Kidney tubule cell (primary cell): ENCODE results near the gene CFAP54.

Experiments
- DNase-seq: peaks from one replicate; pipeline ENCODE4 v3.0.0-alpha.2; 2018; ENCODE audit warnings: low spot score

Gene CFAP54

GRCh38 chr12:96892104-96892503 is 402.7 kb downstream of the CFAP54 start:
- DNase-seq = no peak

GRCh38 chr12:96897421-96897820 is 408.0 kb downstream of the CFAP54 start:
- no peak for DNase-seq

- no peak for DNase-seq
These were observed 411.8 kb downstream of the CFAP54 start for GRCh38 chr12:96901175-96901574.

- DNase-seq = no peak
These were observed 412.7 kb downstream of the CFAP54 start for GRCh38 chr12:96902076-96902475.

- no peak for DNase-seq
These were observed 417.1 kb downstream of the CFAP54 start for GRCh38 chr12:96906498-96906848.

- DNase-seq = peak; percentile 81
These were observed 417.7 kb downstream of the CFAP54 start, which contains the start of gene NEDD1 for GRCh38 chr12:96906849-96907670. Gene NEDD1, plus strand, starts transcription at chr12:96907257. Its CDS starts 2,503 bp downstream, at chr12:96909760.

GRCh38 chr12:96907671-96908422 is 418.5 kb downstream of the CFAP54 start:
- peak; percentile 32 for DNase-seq

- DNase-seq = no peak
These were observed 419.0 kb downstream of the CFAP54 start for GRCh38 chr12:96908423-96908675.

GRCh38 chr12:96912261-96912660 is 422.9 kb downstream of the CFAP54 start:
- DNase-seq = peak; percentile 25

GRCh38 chr12:96912943-96913342 is 423.6 kb downstream of the CFAP54 start:
- no peak for DNase-seq

GRCh38 chr12:96919510-96920210 is 430.3 kb downstream of the CFAP54 start:
- DNase-seq = no peak
